Upper lobe of right lung (tissue), 1 donor: Measurements from ENCODE around the gene RGS13. TPM values are rescaled to one million over a fixed set of nuclear protein-coding genes. Genes with fewer than 3 reads are reported as not detected.

ENCODE experiments used
- ATAC-seq: fragments of 200-7000 bp; cut with Tn5 transposase; one replicate; pipeline ENCODE4 v1.9.1; 2020; ENCODE audit warnings: mild to moderate bottlenecking, moderate library complexity
- DNase-seq: peaks from one replicate; pipeline ENCODE4 v3.0.0-alpha.2; 2020
- H3K27ac ChIP-seq: fragments of 200-600 bp; one replicate; pipeline ENCODE4 v1.8.0; 2022
- H3K27me3 ChIP-seq: fragments of 200-600 bp; one replicate; pipeline ENCODE4 v1.8.0; 2022; ENCODE audit warnings: mild to moderate bottlenecking
- H3K36me3 ChIP-seq: fragments of 200-600 bp; one replicate; pipeline ENCODE4 v1.8.0; 2022
- H3K4me1 ChIP-seq: fragments of 200-600 bp; one replicate; pipeline ENCODE4 v1.8.0; 2022
- H3K4me3 ChIP-seq: fragments of 200-600 bp; one replicate; pipeline ENCODE4 v1.8.0; 2022; ENCODE audit warnings: mild to moderate bottlenecking
- H3K9me3 ChIP-seq: fragments of 200-600 bp; one replicate; pipeline ENCODE4 v1.8.0; 2022
- intact Hi-C: fragments of 100-400 bp; cut with DNase I; formaldehyde crosslinking; loops from one replicate; pipeline ENCODE4 v1.11.0; 2022
- total RNA-seq: library from RNA; stranded (reverse); fragmentation: NEBNext Ultra II Directional; extraction: Animal tissue kit (Norgen Biotek cat#: 25700); gene quantifications from one replicate; pipeline ENCODE4 v1.2.1, GENCODE V29; 2021
- TF ChIP-seq, protein P1 (sequence below): fragments of 200-600 bp; IDR thresholded peaks from one replicate; pipeline ENCODE4 v1.8.0; 2022; ENCODE audit warnings: antibody characterized with exemption
- donor health status: DM: no; HTN: yes; CAD: no; lungs with severe emphysema.

RGS13 gene
- total RNA-seq, 1 donor from 2014 or later = 4.7 TPM

DNA sequence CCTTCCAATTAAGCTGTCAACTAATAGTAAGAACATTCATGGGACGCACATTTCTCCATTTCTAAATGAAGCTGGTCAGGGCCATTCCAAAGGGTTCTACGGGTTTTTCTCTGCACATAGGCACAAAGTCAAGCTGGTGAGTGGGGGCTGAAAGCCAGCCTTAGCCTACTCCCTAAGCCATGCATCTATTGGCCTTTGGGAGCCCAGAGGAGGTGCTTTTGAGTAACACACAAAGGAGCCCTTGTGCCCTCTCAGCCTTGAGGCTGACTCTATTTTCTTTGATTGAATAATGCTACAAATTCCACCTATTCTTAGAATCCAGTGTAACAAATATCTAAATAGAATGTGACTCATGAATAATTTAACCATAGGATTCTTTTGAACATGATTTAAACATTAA, 73.6 kb downstream of the RGS13 start:
- no peak overlapping the region for H3K27ac ChIP-seq
- H3K4me3 ChIP-seq = no peak overlapping the region
- no peaks in the 10 kb centered on the region for H3K36me3 ChIP-seq
- TF ChIP-seq, protein P1, sequence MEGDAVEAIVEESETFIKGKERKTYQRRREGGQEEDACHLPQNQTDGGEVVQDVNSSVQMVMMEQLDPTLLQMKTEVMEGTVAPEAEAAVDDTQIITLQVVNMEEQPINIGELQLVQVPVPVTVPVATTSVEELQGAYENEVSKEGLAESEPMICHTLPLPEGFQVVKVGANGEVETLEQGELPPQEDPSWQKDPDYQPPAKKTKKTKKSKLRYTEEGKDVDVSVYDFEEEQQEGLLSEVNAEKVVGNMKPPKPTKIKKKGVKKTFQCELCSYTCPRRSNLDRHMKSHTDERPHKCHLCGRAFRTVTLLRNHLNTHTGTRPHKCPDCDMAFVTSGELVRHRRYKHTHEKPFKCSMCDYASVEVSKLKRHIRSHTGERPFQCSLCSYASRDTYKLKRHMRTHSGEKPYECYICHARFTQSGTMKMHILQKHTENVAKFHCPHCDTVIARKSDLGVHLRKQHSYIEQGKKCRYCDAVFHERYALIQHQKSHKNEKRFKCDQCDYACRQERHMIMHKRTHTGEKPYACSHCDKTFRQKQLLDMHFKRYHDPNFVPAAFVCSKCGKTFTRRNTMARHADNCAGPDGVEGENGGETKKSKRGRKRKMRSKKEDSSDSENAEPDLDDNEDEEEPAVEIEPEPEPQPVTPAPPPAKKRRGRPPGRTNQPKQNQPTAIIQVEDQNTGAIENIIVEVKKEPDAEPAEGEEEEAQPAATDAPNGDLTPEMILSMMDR = no peak
- H3K27me3 ChIP-seq = no peaks in the 10 kb centered on the region
- H3K9me3 ChIP-seq = no peaks in the 10 kb centered on the region
- H3K4me1 ChIP-seq = no peaks in the 10 kb centered on the region
- intact Hi-C loops = no loop called here
- DNase-seq = no peak
- no peak for ATAC-seq

Other genes starting within 250 kb of the RGS13 start
- gene RGS1, start 60.4 kb upstream of the RGS13 start, total RNA-seq = 27.8 TPM
- gene RGS2, start 172.9 kb downstream of the RGS13 start, total RNA-seq = 49.0 TPM